H9 (cell line): ENCODE results near the gene TACC2. TPM values are rescaled to one million over a fixed set of nuclear protein-coding genes. Genes with fewer than 3 reads are reported as not detected.
A peak's percentile ranks its signal among the peaks of the same experiment; 100 is the strongest.

ENCODE experiments used
- DNase-seq: peaks from one replicate; pipeline ENCODE4 v3.0.0-alpha.2; 2017
- H2AFZ ChIP-seq: one replicate; pipeline ENCODE4 v1.6.1; 2013; ENCODE audit warnings: mild to moderate bottlenecking, low read length, control low read depth, moderate library complexity
- H2AK5ac ChIP-seq: 2 replicates; pipeline ENCODE4 v1.6.1; 2013; ENCODE audit warnings: low read length, control low read depth, mixed read lengths; ENCODE audit not compliant: insufficient read length
- H2BK120ac ChIP-seq: one replicate; pipeline ENCODE4 v1.6.1; 2013; ENCODE audit warnings: low read depth, mild to moderate bottlenecking, low read length, control low read depth, inconsistent platforms; ENCODE audit not compliant: poor library complexity, severe bottlenecking
- H2BK12ac ChIP-seq: 2 replicates; pipeline ENCODE4 v1.6.1; 2013; ENCODE audit warnings: low read length, control low read depth, mixed read lengths, low read depth; ENCODE audit not compliant: insufficient read length
- H2BK15ac ChIP-seq: 2 replicates; pipeline ENCODE4 v1.6.1; 2013; ENCODE audit warnings: low read depth, low read length, control low read depth
- H2BK20ac ChIP-seq: one replicate; pipeline ENCODE4 v1.6.1; 2013; ENCODE audit warnings: low read depth, mild to moderate bottlenecking, low read length, control low read depth, inconsistent platforms; ENCODE audit not compliant: poor library complexity, severe bottlenecking
- H2BK5ac ChIP-seq: 2 replicates; pipeline ENCODE4 v1.6.1; 2013; ENCODE audit warnings: low read length, control low read depth, mixed read lengths; ENCODE audit not compliant: insufficient read length
- H3K14ac ChIP-seq: 2 replicates; pipeline ENCODE4 v1.6.1; 2013; ENCODE audit warnings: low read length, control low read depth; ENCODE audit not compliant: insufficient read depth
- H3K18ac ChIP-seq: 2 replicates; pipeline ENCODE4 v1.6.1; 2013; ENCODE audit warnings: low read depth, mild to moderate bottlenecking, mixed read lengths, low read length, control low read depth; ENCODE audit not compliant: insufficient read length
- H3K23ac ChIP-seq: 2 replicates; pipeline ENCODE4 v1.6.1; 2013; ENCODE audit warnings: low read length, control low read depth, mixed read lengths, low read depth; ENCODE audit not compliant: insufficient read length
- H3K23me2 ChIP-seq: 2 replicates; pipeline ENCODE4 v1.6.1; 2013; ENCODE audit warnings: low read depth, mild to moderate bottlenecking, mixed read lengths, low read length, control low read depth; ENCODE audit not compliant: insufficient read length, poor library complexity, severe bottlenecking
- H3K27ac ChIP-seq: 2 replicates; pipeline ENCODE4 v1.5.1; 2013; ENCODE audit warnings: low read length, control low read depth, mixed read lengths, low read depth; ENCODE audit not compliant: insufficient read length
- H3K27me3 ChIP-seq: 2 replicates; pipeline ENCODE4 v1.6.1; 2013; ENCODE audit warnings: low read length, control low read depth, inconsistent platforms; ENCODE audit not compliant: insufficient read depth
- H3K4ac ChIP-seq: 2 replicates; pipeline ENCODE4 v1.6.1; 2013; ENCODE audit warnings: low read depth, mild to moderate bottlenecking, control low read depth, inconsistent platforms, low read length, moderate library complexity
- H3K4me1 ChIP-seq: 2 replicates; pipeline ENCODE4 v1.6.1; 2013; ENCODE audit warnings: low read length, control low read depth, inconsistent platforms; ENCODE audit not compliant: insufficient read depth
- H3K4me2 ChIP-seq: 2 replicates; pipeline ENCODE4 v1.6.1; 2013; ENCODE audit warnings: low read length, control low read depth, mixed read lengths; ENCODE audit not compliant: insufficient read length, insufficient read depth
- H3K56ac ChIP-seq: 2 replicates; pipeline ENCODE4 v1.6.1; 2013; ENCODE audit warnings: low read depth, mild to moderate bottlenecking, mixed read lengths, low read length, control low read depth; ENCODE audit not compliant: insufficient read length
- H3K79me1 ChIP-seq: 2 replicates; pipeline ENCODE4 v1.6.1; 2013; ENCODE audit warnings: low read depth, mild to moderate bottlenecking, moderate library complexity, low read length, control low read depth, inconsistent platforms; ENCODE audit not compliant: insufficient read depth, poor library complexity, severe bottlenecking
- H3K79me2 ChIP-seq: 2 replicates; pipeline ENCODE4 v1.6.1; 2013; ENCODE audit warnings: low read length, control low read depth, inconsistent platforms; ENCODE audit not compliant: insufficient read depth
- H3K9ac ChIP-seq: 2 replicates; pipeline ENCODE4 v1.6.1; 2013; ENCODE audit warnings: low read length, control low read depth, mixed read lengths; ENCODE audit not compliant: insufficient read length; ENCODE audit errors: extremely low read depth
- H3K9me3 ChIP-seq: one replicate; pipeline ENCODE4 v1.6.1; 2013; ENCODE audit warnings: low read depth, low read length, inconsistent platforms; ENCODE audit not compliant: control insufficient read depth
- H3T11ph ChIP-seq: one replicate; pipeline ENCODE4 v1.6.1; 2013; ENCODE audit warnings: mild to moderate bottlenecking, low read length, control low read depth, inconsistent platforms
- H4K20me1 ChIP-seq: one replicate; pipeline ENCODE4 v1.6.1; 2013; ENCODE audit not compliant: control insufficient read depth, insufficient read length, insufficient read depth
- H4K5ac ChIP-seq: 2 replicates; pipeline ENCODE4 v1.6.1; 2013; ENCODE audit warnings: low read depth, mild to moderate bottlenecking, mixed read lengths, low read length, control low read depth; ENCODE audit not compliant: insufficient read length
- H4K8ac ChIP-seq: replicated peaks from 2 replicates; pipeline ENCODE4 v1.6.1; 2013; ENCODE audit warnings: low read length, control low read depth, mixed read lengths, low read depth; ENCODE audit not compliant: insufficient read length
- H4K91ac ChIP-seq: 2 replicates; pipeline ENCODE4 v1.6.1; 2013; ENCODE audit warnings: low read depth, mild to moderate bottlenecking, moderate library complexity, mixed read lengths, low read length, control low read depth; ENCODE audit not compliant: insufficient read length
- H3K27ac Mint-ChIP-seq, 3 experiments: 2 replicates in 2 of 3; 3 replicates in 1 of 3; pipeline ENCODE4 v1.8.0; 2020 to 2021; ENCODE audit warnings: mixed read lengths in 3 of 3, mild to moderate bottlenecking in 1 of 3, moderate library complexity in 1 of 3
- H3K27me3 Mint-ChIP-seq: 2 replicates; pipeline ENCODE4 v1.8.0; 2021; ENCODE audit warnings: low read depth, mild to moderate bottlenecking, moderate library complexity, mixed read lengths
- H3K36me3 Mint-ChIP-seq, 3 experiments: 2 replicates in 2 of 3; 3 replicates in 1 of 3; pipeline ENCODE4 v1.8.0; 2020 to 2021; ENCODE audit warnings: low read depth in 3 of 3, mixed read lengths in 3 of 3; ENCODE audit not compliant: insufficient read depth in 1 of 3
- H3K4me1 Mint-ChIP-seq, 2 experiments: 2 replicates each; pipeline ENCODE4 v1.8.0; 2020; ENCODE audit warnings: mixed read lengths in 2 of 2
- H3K4me3 Mint-ChIP-seq, 2 experiments: 2 replicates in 1 of 2; 3 replicates in 1 of 2; pipeline ENCODE4 v1.8.0; 2020 to 2021; ENCODE audit warnings: mild to moderate bottlenecking in 2 of 2, mixed read lengths in 2 of 2, moderate library complexity in 1 of 2
- H3K9me3 Mint-ChIP-seq, 2 experiments: 2 replicates in 1 of 2; 3 replicates in 1 of 2; pipeline ENCODE4 v1.8.0; 2020; ENCODE audit warnings: mild to moderate bottlenecking in 2 of 2, mixed read lengths in 2 of 2, moderate library complexity in 1 of 2
- WGBS: extraction: QIAGEN DNeasy Blood & Tissue Kit; methylation state at CpG from one replicate; pipeline ENCODE4 v1.1.7; 2013; ENCODE audit warnings: missing lambda C conversion rate, low lambda C conversion rate, mixed read lengths; ENCODE audit not compliant: insufficient read length; ENCODE audit errors: extremely low coverage; 5-methylcytosine and 5-hydroxymethylcytosine counted together
- total RNA-seq: library from RNA; stranded (reverse); gene quantifications from 2 replicates; pipeline ENCODE4 v1.2.1, GENCODE V29; 2021
- TF ChIP-seq, protein P1 (sequence below): fragments of 200-600 bp; sonication (generic); conservative IDR thresholded peaks from 3 replicates; pipeline ENCODE4 v1.8.0; 2021; ENCODE audit warnings: antibody characterized with exemption, mild to moderate bottlenecking

The TACC2 gene
- total RNA-seq, 1 experiment from 2014 or later, result 58.1 TPM

DNA sequence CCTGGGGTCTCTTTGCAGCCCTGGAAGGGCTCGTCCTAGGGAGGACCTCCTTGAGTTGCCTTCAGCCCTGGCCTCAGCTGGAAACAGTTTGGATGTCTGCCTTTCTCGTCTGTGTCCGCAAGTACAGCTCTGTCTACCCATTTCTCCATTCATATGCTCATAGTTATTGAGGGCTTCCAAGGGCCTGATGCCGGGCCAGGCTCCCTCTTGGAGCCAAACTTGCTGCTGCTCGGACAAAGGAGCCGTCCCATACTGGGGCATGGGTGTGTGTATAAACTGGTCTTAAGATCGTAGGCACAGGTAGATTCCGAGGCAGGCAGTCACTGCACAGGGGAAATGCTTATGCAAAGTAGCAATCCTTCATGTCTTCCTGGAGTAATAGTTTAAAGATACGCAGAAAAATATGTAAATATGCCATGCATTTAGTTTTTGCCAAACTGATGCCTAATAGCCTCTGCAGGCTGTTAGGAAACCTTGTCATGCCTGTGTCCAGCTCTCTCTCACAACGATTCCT, 165.1 kb downstream of the TACC2 start:
- Mint-ChIP-seq H3K4me1 (peaks cover 45 to 60% of the 10 kb centered on the region in 2 experiments), H3K4me3 (no peak overlapping the region), H3K27ac (peak overlapping the region; percentile 24 to 48 (median 37); a peak in 4 of 7 replicates), H3K27me3 (no peaks in the 10 kb centered on the region), H3K9me3 (no peaks in the 10 kb centered on the region), H3K36me3 (peaks cover 0 to 2% (median 0%) of the 10 kb centered on the region in 3 experiments; a peak in 2 of 7 replicates)
- H2BK20ac ChIP-seq, result no peak overlapping the region
- no peak overlapping the region for H3T11ph ChIP-seq
- H3K79me1 ChIP-seq, result no peaks in the 10 kb centered on the region
- H3K9ac ChIP-seq, result no peak overlapping the region
- H4K91ac ChIP-seq, result no peak overlapping the region
- no peaks in the 10 kb centered on the region for H3K23me2 ChIP-seq
- no peak overlapping the region for H2BK120ac ChIP-seq
- H3K4ac ChIP-seq, result no peak overlapping the region
- H2BK12ac ChIP-seq, result no peak overlapping the region
- no peak overlapping the region for H4K8ac ChIP-seq
- H3K27ac ChIP-seq, result no peak overlapping the region
- H3K4me2 ChIP-seq, result no peak overlapping the region
- H4K20me1 ChIP-seq, result no peaks in the 10 kb centered on the region
- DNase-seq, result no peak
- TF ChIP-seq, protein P1, sequence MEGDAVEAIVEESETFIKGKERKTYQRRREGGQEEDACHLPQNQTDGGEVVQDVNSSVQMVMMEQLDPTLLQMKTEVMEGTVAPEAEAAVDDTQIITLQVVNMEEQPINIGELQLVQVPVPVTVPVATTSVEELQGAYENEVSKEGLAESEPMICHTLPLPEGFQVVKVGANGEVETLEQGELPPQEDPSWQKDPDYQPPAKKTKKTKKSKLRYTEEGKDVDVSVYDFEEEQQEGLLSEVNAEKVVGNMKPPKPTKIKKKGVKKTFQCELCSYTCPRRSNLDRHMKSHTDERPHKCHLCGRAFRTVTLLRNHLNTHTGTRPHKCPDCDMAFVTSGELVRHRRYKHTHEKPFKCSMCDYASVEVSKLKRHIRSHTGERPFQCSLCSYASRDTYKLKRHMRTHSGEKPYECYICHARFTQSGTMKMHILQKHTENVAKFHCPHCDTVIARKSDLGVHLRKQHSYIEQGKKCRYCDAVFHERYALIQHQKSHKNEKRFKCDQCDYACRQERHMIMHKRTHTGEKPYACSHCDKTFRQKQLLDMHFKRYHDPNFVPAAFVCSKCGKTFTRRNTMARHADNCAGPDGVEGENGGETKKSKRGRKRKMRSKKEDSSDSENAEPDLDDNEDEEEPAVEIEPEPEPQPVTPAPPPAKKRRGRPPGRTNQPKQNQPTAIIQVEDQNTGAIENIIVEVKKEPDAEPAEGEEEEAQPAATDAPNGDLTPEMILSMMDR, result no peak
- no peak overlapping the region for H2AK5ac ChIP-seq
- no peak overlapping the region; the same call in 1 of the 2 replicates for H3K14ac ChIP-seq
- no peak overlapping the region for H2BK15ac ChIP-seq
- no peak overlapping the region for H2AFZ ChIP-seq
- no peak overlapping the region for H3K56ac ChIP-seq
- WGBS, result no CpG with 5 or more reads among the region's 10 CpGs
- H3K4me1 ChIP-seq, result no peaks in the 10 kb centered on the region
- peak overlapping the region; percentile 22 for H3K18ac ChIP-seq
- no peaks in the 10 kb centered on the region for H3K9me3 ChIP-seq
- no peak overlapping the region for H3K23ac ChIP-seq
- no peak overlapping the region for H2BK5ac ChIP-seq
- H4K5ac ChIP-seq, result no peak overlapping the region
- no peaks in the 10 kb centered on the region for H3K27me3 ChIP-seq
- no peaks in the 10 kb centered on the region for H3K79me2 ChIP-seq
